GM13976 (cell line): Measurements from ENCODE around the gene CHCHD3.

ENCODE experiments used
- DNase-seq: peaks from one replicate; pipeline ENCODE4 v3.0.0; 2012; ENCODE audit warnings: low spot score
- in situ Hi-C: fragments of 300-500 bp; cut with MboI; formaldehyde crosslinking; loops from one replicate; pipeline ENCODE4 v1.12.0; 2022; ENCODE audit warnings: low sequenced_read_pairs, mixed read lengths, inconsistent platforms; ENCODE audit not compliant: unreplicated experiment
- TF ChIP-seq, protein P1 (sequence below): IDR thresholded peaks from 2 replicates; pipeline ENCODE4 v1.5.1; 2012; ENCODE audit warnings: borderline replicate concordance, mild to moderate bottlenecking; ENCODE audit not compliant: insufficient read depth; ENCODE audit errors: extremely low read depth, missing control alignments, control extremely low read depth

The CHCHD3 gene

DNA sequence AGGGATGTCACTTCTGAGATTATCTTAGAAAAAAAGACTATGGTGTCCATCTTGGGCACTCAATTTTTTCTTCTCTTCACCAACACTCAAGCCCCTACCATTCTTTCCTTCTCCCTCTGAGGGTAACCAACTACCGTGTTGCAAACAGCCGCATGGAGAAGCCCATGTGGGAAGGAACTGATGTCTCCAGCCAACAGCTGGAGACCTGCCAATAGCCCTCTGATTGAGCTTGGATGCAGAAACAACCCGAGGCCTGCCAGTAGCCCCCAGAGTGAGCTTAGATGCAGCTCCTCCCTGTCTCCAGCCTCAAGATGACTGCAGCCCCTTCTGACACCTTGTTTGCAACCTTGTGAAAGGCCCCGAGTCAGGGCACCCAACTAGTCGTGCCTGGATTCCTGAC is 36.4 kb upstream of the CHCHD3 start:
- TF ChIP-seq, protein P1, sequence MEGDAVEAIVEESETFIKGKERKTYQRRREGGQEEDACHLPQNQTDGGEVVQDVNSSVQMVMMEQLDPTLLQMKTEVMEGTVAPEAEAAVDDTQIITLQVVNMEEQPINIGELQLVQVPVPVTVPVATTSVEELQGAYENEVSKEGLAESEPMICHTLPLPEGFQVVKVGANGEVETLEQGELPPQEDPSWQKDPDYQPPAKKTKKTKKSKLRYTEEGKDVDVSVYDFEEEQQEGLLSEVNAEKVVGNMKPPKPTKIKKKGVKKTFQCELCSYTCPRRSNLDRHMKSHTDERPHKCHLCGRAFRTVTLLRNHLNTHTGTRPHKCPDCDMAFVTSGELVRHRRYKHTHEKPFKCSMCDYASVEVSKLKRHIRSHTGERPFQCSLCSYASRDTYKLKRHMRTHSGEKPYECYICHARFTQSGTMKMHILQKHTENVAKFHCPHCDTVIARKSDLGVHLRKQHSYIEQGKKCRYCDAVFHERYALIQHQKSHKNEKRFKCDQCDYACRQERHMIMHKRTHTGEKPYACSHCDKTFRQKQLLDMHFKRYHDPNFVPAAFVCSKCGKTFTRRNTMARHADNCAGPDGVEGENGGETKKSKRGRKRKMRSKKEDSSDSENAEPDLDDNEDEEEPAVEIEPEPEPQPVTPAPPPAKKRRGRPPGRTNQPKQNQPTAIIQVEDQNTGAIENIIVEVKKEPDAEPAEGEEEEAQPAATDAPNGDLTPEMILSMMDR = no peak
- DNase-seq = no peak
- in situ Hi-C loops = no loop called here

DNA sequence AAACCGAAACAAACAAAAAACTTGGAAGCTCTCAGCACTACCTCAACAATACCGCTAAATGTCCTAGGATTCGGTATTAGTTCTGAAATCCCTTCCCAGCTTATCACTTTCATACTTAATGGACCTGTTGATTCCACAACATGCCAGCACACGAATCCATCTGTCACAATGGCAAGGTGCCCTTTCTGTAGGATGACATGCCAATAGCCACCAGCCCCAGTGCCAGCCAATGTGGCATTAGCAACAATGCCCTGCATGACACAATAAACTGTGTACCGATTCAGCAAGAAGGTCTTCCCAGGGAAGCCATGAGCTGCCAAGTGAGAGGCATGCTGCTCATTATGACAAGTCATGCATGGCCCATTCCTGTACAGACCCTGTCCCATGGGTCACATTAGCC is 35.6 kb upstream of the CHCHD3 start:
- in situ Hi-C loops = no loop called here
- TF ChIP-seq, protein P1 = no peak
- no peak for DNase-seq

DNA sequence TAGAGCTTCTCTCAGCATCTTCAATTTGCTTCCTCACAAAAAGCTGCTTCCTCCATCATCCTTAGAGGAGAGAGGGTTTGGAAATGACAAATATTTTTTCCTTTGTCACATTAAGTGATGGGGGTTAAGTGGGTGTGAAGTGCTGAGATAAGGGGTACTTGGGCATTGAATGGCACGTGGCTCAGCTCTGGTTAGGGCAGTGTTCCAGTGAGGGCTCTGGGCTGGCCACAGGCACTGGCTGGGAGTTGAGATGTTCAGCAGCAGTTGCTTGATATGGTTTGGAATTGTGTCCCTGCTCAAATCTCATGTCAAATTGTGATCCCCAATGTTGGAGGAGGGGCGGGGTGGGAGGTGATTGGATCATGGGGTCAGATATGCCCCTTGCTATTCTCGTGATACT is 33.7 kb upstream of the CHCHD3 start:
- TF ChIP-seq, protein P1 = no peak
- in situ Hi-C loops = no loop called here
- no peak for DNase-seq

DNA sequence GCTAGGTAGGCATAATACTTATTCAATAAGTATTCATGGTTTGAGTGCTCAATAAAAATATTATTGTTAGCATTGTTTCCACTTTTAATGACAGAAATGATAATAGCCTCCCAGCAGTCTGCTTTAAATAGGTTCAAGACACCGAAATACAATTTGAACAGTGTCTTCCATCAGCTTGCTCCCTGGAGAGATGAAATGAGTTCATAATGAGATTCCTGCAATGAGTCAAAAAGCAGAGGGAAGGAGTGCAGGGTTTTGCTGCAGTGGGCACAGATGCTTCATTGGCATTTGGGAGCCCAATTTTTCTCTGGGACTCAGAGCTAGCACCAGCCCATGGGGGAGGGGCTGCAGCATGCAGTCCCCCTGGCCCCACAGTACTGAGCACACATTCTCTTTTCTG is 32.6 kb upstream of the CHCHD3 start:
- in situ Hi-C loops = no loop called here
- TF ChIP-seq, protein P1 = no peak

DNA sequence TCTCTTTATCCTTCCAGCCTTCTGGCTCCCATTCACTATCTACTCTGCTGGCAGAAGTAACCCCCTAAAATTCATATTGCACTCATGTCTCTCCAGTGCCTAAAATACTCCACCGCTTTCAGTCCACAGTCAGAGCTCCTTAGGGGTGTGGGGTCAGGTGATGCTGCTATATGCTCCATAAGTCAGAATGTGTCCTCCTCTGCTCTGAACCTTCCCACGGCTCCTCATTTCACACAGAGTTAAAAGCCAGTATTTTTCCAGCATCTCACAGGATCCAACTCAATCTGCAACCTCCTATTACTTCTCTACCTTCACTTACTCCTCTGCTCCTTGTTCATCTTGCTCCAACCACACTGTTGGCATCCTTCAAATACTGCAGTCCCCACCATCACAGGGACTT is 31.1 kb upstream of the CHCHD3 start:
- in situ Hi-C loops = no loop called here
- TF ChIP-seq, protein P1 = no peak
- no peak for DNase-seq

More for the DNA sequence above, 32.6 kb upstream of the CHCHD3 start:
- no peak for DNase-seq

DNA sequence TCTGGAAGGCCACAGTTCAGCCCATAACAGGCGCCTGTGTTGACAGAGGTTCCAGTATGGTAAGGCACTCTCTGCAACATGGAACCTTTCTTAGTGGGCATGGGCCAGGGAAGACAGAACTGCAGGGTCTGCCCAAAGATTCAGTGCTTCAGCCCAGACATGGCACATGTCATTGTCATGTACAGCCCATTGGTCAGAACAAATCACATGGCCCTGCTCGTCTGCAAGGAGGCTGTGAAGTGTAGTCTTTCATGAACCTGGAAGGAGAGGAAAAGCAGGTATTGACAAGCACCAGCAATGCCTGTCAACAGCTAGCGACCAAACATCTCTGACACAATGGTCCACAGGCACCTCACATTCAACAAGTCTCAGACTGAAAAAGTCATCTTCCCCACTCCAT is 30.4 kb upstream of the CHCHD3 start:
- DNase-seq = no peak
- TF ChIP-seq, protein P1 = no peak
- in situ Hi-C loops = no loop called here

DNA sequence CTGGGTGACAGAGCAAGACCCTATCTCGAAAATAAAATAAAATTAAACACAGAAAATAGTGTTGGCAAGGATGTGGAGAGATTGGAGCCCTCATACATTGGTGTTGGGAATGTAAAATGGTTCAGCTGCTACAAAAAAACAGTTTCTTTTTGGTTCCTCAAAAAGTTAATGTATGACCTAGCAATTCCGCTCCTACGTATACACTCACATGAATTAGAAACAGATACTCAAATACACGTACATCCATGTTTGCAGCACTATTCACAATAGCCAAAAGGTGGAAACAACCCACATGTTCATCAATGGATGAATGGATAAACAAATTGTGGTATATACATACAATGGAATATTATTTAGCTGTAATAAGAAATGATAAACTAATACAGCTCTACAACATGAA is 28.4 kb upstream of the CHCHD3 start:
- DNase-seq = no peak
- in situ Hi-C loops = no loop called here

More for the DNA sequence above, 28.4 kb upstream of the CHCHD3 start:
- TF ChIP-seq, protein P1 = no peak
